ENCODE data around the gene ARHGAP40.
A peak's percentile ranks its signal among the peaks of the same experiment; 100 is the strongest.

The ARHGAP40 gene

GRCh38 chr20:38558596-38559360 is 42.8 kb upstream of the ARHGAP40 start:
- H3K23ac ChIP-seq (ENCODE audit: low read length in 2 of 2): no peak overlapping the region
- H3K4me2 ChIP-seq (ENCODE audit: low read length, poor library complexity, severe bottlenecking): no peak overlapping the region
- H2BK12ac ChIP-seq (ENCODE audit: low read length in 2 of 2): no peak overlapping the region
- H2BK15ac ChIP-seq (ENCODE audit: low read depth, poor library complexity, severe bottlenecking): no peak overlapping the region
- H3K14ac ChIP-seq (ENCODE audit: low read length in 2 of 2): no peak overlapping the region
- peaks cover 3% of the 10 kb centered on the region for H3K4me1 ChIP-seq (ENCODE audit: control insufficient read depth, insufficient read depth, low read depth, low read length)
- no peak overlapping the region for H4K91ac ChIP-seq (ENCODE audit: low read length)
- H3K4me3 ChIP-seq (ENCODE audit: insufficient read depth in 1 of 2, low read depth in 1 of 2, low read length in 2 of 2): no peak overlapping the region
- peaks cover 6% of the 10 kb centered on the region for H3K79me1 ChIP-seq (replicated peaks; ENCODE audit: low read length, poor library complexity, severe bottlenecking)
- peaks cover 8 to 85% of the 10 kb centered on the region in 2 experiments for H3K36me3 ChIP-seq (ENCODE audit: control insufficient read depth in 1 of 2, insufficient read depth in 2 of 2, low read depth in 1 of 2, low read length in 2 of 2)
- H3K18ac ChIP-seq (ENCODE audit: low read depth in 1 of 2, low read length in 2 of 2): no peak overlapping the region
- no peaks in the 10 kb centered on the region for H3K27me3 ChIP-seq (ENCODE audit: control insufficient read depth in 1 of 2, insufficient read depth in 1 of 2, low read length in 2 of 2)
- H2AFZ ChIP-seq (ENCODE audit: low read depth, low read length): no peak overlapping the region
- DNase-seq: no peak
- 80% methylated on average over 1 of the region's 3 CpGs for WGBS
- no peaks in the 10 kb centered on the region for H3K9me3 ChIP-seq (ENCODE audit: control insufficient read depth, low read length)
- H3K9ac ChIP-seq (ENCODE audit: low read length): no peak overlapping the region
- no peak overlapping the region for H2AK5ac ChIP-seq (ENCODE audit: low read length, severe bottlenecking)
- H2BK120ac ChIP-seq (ENCODE audit: low read depth, low read length): no peak overlapping the region
- no peak overlapping the region for H2BK5ac ChIP-seq (ENCODE audit: low read depth, low read length, poor library complexity, severe bottlenecking)
- H3K4ac ChIP-seq (ENCODE audit: low read depth in 1 of 2, low read length in 2 of 2): no peak overlapping the region
- no peak overlapping the region for H4K8ac ChIP-seq (ENCODE audit: low read length)
- H3K27ac ChIP-seq (ENCODE audit: low read length, poor library complexity, severe bottlenecking): no peak overlapping the region

- 95% methylated on average over 1 of the region's 3 CpGs for WGBS
- peaks cover 3% of the 10 kb centered on the region for H3K4me1 ChIP-seq (ENCODE audit: control insufficient read depth, insufficient read depth, low read depth, low read length)
- H2BK15ac ChIP-seq (ENCODE audit: low read depth, poor library complexity, severe bottlenecking): no peak overlapping the region
- H3K36me3 ChIP-seq (ENCODE audit: control insufficient read depth in 1 of 2, insufficient read depth in 2 of 2, low read depth in 1 of 2, low read length in 2 of 2): peaks cover 4 to 84% of the 10 kb centered on the region in 2 experiments
- no peak overlapping the region for H4K91ac ChIP-seq (ENCODE audit: low read length)
- H3K14ac ChIP-seq (ENCODE audit: low read length in 2 of 2): no peak overlapping the region
- peaks cover 9% of the 10 kb centered on the region for H3K79me1 ChIP-seq (replicated peaks; ENCODE audit: low read length, poor library complexity, severe bottlenecking)
- H3K9ac ChIP-seq (ENCODE audit: low read length): no peak overlapping the region
- H2AK5ac ChIP-seq (ENCODE audit: low read length, severe bottlenecking): no peak overlapping the region
- H3K27ac ChIP-seq (ENCODE audit: low read length, poor library complexity, severe bottlenecking): no peak overlapping the region
- no peak overlapping the region for H3K18ac ChIP-seq (ENCODE audit: low read depth in 1 of 2, low read length in 2 of 2)
- H3K4ac ChIP-seq (ENCODE audit: low read depth in 1 of 2, low read length in 2 of 2): no peak overlapping the region
- no peaks in the 10 kb centered on the region for H3K9me3 ChIP-seq (ENCODE audit: control insufficient read depth, low read length)
- H2BK120ac ChIP-seq (ENCODE audit: low read depth, low read length): no peak overlapping the region
- no peaks in the 10 kb centered on the region for H3K27me3 ChIP-seq (ENCODE audit: control insufficient read depth in 1 of 2, insufficient read depth in 1 of 2, low read length in 2 of 2)
- H3K4me3 ChIP-seq (ENCODE audit: insufficient read depth in 1 of 2, low read depth in 1 of 2, low read length in 2 of 2): no peak overlapping the region
- no peak for DNase-seq
- H2AFZ ChIP-seq (ENCODE audit: low read depth, low read length): no peak overlapping the region
- H4K8ac ChIP-seq (ENCODE audit: low read length): no peak overlapping the region
- no peak overlapping the region for H2BK5ac ChIP-seq (ENCODE audit: low read depth, low read length, poor library complexity, severe bottlenecking)
- H3K4me2 ChIP-seq (ENCODE audit: low read length, poor library complexity, severe bottlenecking): no peak overlapping the region
- H2BK12ac ChIP-seq (ENCODE audit: low read length in 2 of 2): no peak overlapping the region
- no peak overlapping the region for H3K23ac ChIP-seq (ENCODE audit: low read length in 2 of 2)
Measured at GRCh38 chr20:38559764-38560163, 41.8 kb upstream of the ARHGAP40 start.

GRCh38 chr20:38563802-38564431 is 37.7 kb upstream of the ARHGAP40 start:
- H3K18ac ChIP-seq (ENCODE audit: low read depth in 1 of 2, low read length in 2 of 2): no peak overlapping the region
- H2BK12ac ChIP-seq (ENCODE audit: low read length in 2 of 2): no peak overlapping the region
- no peak for DNase-seq
- H2BK15ac ChIP-seq (ENCODE audit: low read depth, poor library complexity, severe bottlenecking): no peak overlapping the region
- H3K79me1 ChIP-seq (replicated peaks; ENCODE audit: low read length, poor library complexity, severe bottlenecking): peaks cover 9% of the 10 kb centered on the region
- no peak overlapping the region for H2BK120ac ChIP-seq (ENCODE audit: low read depth, low read length)
- H3K14ac ChIP-seq (ENCODE audit: low read length in 2 of 2): no peak overlapping the region
- no peak overlapping the region for H2AFZ ChIP-seq (ENCODE audit: low read depth, low read length)
- 98% methylated on average over 5 of the region's 6 CpGs for WGBS
- no peak overlapping the region for H3K23ac ChIP-seq (ENCODE audit: low read length in 2 of 2)
- peak overlapping the region; percentile 90 for H2AK5ac ChIP-seq (ENCODE audit: low read length, severe bottlenecking)
- peaks cover 3% of the 10 kb centered on the region for H3K4me1 ChIP-seq (ENCODE audit: control insufficient read depth, insufficient read depth, low read depth, low read length)
- H3K27ac ChIP-seq (ENCODE audit: low read length, poor library complexity, severe bottlenecking): peak overlapping the region; percentile 1
- no peak overlapping the region for H4K91ac ChIP-seq (ENCODE audit: low read length)
- no peak overlapping the region for H2BK5ac ChIP-seq (ENCODE audit: low read depth, low read length, poor library complexity, severe bottlenecking)
- no peak overlapping the region for H3K4ac ChIP-seq (ENCODE audit: low read depth in 1 of 2, low read length in 2 of 2)
- no peak overlapping the region for H3K9ac ChIP-seq (ENCODE audit: low read length)
- H3K9me3 ChIP-seq (ENCODE audit: control insufficient read depth, low read length): no peaks in the 10 kb centered on the region
- H3K27me3 ChIP-seq (ENCODE audit: control insufficient read depth in 1 of 2, insufficient read depth in 1 of 2, low read length in 2 of 2): no peaks in the 10 kb centered on the region
- H3K4me3 ChIP-seq (ENCODE audit: insufficient read depth in 1 of 2, low read depth in 1 of 2, low read length in 2 of 2): no peak overlapping the region
- peaks cover 3 to 91% of the 10 kb centered on the region in 2 experiments for H3K36me3 ChIP-seq (ENCODE audit: control insufficient read depth in 1 of 2, insufficient read depth in 2 of 2, low read depth in 1 of 2, low read length in 2 of 2)
- no peak overlapping the region for H4K8ac ChIP-seq (ENCODE audit: low read length)
- no peak overlapping the region for H3K4me2 ChIP-seq (ENCODE audit: low read length, poor library complexity, severe bottlenecking)

- Histone ChIP-seq H2AK5ac (ENCODE audit: low read length, severe bottlenecking) (no peak overlapping the region), H2BK120ac (ENCODE audit: low read depth, low read length) (no peak overlapping the region), H3K4me2 (ENCODE audit: low read length, poor library complexity, severe bottlenecking) (no peak overlapping the region), H3K4me3 (ENCODE audit: insufficient read depth in 1 of 2, low read depth in 1 of 2, low read length in 2 of 2) (no peak overlapping the region), H3K9ac (ENCODE audit: low read length) (no peak overlapping the region), H3K18ac (ENCODE audit: low read depth in 1 of 2, low read length in 2 of 2) (no peak overlapping the region), H3K27ac (ENCODE audit: low read length, poor library complexity, severe bottlenecking) (no peak overlapping the region), H3K36me3 (ENCODE audit: control insufficient read depth in 1 of 2, insufficient read depth in 2 of 2, low read depth in 1 of 2, low read length in 2 of 2) (peaks cover 0 to 91% of the 10 kb centered on the region in 2 experiments), H3K79me1 (replicated peaks; ENCODE audit: low read length, poor library complexity, severe bottlenecking) (peaks cover 9% of the 10 kb centered on the region), H2BK15ac (ENCODE audit: low read depth, poor library complexity, severe bottlenecking) (no peak overlapping the region), H2BK12ac (ENCODE audit: low read length in 2 of 2) (no peak overlapping the region), H4K8ac (ENCODE audit: low read length) (no peak overlapping the region), H3K14ac (ENCODE audit: low read length in 2 of 2) (no peak overlapping the region), H3K27me3 (ENCODE audit: control insufficient read depth in 1 of 2, insufficient read depth in 1 of 2, low read length in 2 of 2) (no peaks in the 10 kb centered on the region), H2BK5ac (ENCODE audit: low read depth, low read length, poor library complexity, severe bottlenecking) (no peak overlapping the region), H3K23ac (ENCODE audit: low read length in 2 of 2) (no peak overlapping the region), H3K4ac (ENCODE audit: low read depth in 1 of 2, low read length in 2 of 2) (no peak overlapping the region), H2AFZ (ENCODE audit: low read depth, low read length) (no peak overlapping the region), H4K91ac (ENCODE audit: low read length) (no peak overlapping the region), H3K9me3 (ENCODE audit: control insufficient read depth, low read length) (no peaks in the 10 kb centered on the region), H3K4me1 (ENCODE audit: control insufficient read depth, insufficient read depth, low read depth, low read length) (peaks cover 3% of the 10 kb centered on the region)
- no peak for DNase-seq
- WGBS: 100% methylated on average over 1 of the region's 1 CpG
Measured at GRCh38 chr20:38564680-38565079, 36.9 kb upstream of the ARHGAP40 start.
